Suprapubic skin (tissue), 4 donors: ENCODE results near the gene IQGAP2. TPM values are rescaled to one million over a fixed set of nuclear protein-coding genes. Genes with fewer than 3 reads are reported as not detected.
A peak's percentile ranks its signal among the peaks of the same experiment; 100 is the strongest.

Source experiments
- DNase-seq, 2 donors: peaks; one replicate each; pipeline ENCODE4 v3.0.0-alpha.2; 2019; ENCODE audit warnings: low spot score in 2 of 2
- H3K27ac ChIP-seq: fragments of 200-600 bp; sonication (generic); one replicate; pipeline ENCODE4 v1.5.1; 2019
- H3K27me3 ChIP-seq: fragments of 200-600 bp; sonication (generic); one replicate; pipeline ENCODE4 v1.5.1; 2019
- H3K36me3 ChIP-seq: fragments of 200-600 bp; sonication (generic); one replicate; pipeline ENCODE4 v1.5.1; 2019
- H3K4me1 ChIP-seq: fragments of 200-600 bp; sonication (generic); one replicate; pipeline ENCODE4 v1.5.1; 2019
- H3K4me3 ChIP-seq: fragments of 200-600 bp; sonication (generic); one replicate; pipeline ENCODE4 v1.5.1; 2019; ENCODE audit warnings: mild to moderate bottlenecking
- H3K9me3 ChIP-seq: fragments of 200-600 bp; sonication (generic); one replicate; pipeline ENCODE4 v1.5.1; 2019
- CTCF ChIP-seq, 2 donors: fragments of 200-600 bp in 1 of 2; fragments of 450-650 bp in 1 of 2; sonication (generic) in 1 of 2; IDR thresholded peaks; one replicate each; pipeline ENCODE4 v1.5.1; 2016 to 2019; ENCODE audit warnings: antibody characterized with exemption in 2 of 2, mild to moderate bottlenecking in 1 of 2, moderate library complexity in 1 of 2
- EP300 ChIP-seq: sonication (generic); formaldehyde crosslinking; IDR thresholded peaks from one replicate; pipeline ENCODE4 v1.6.1; 2017; ENCODE audit warnings: antibody characterized with exemption
- POLR2A ChIP-seq, 2 donors: fragments of 450-650 bp; IDR thresholded peaks; one replicate each; pipeline ENCODE4 v1.6.1; 2017; ENCODE audit warnings: antibody characterized with exemption in 2 of 2, mild to moderate bottlenecking in 2 of 2, moderate library complexity in 2 of 2
- POLR2AphosphoS5 ChIP-seq, 3 donors: sonication (generic); formaldehyde crosslinking; IDR thresholded peaks; one replicate each; pipeline ENCODE4 v1.6.1; 2017; ENCODE audit warnings: antibody characterized with exemption in 3 of 3
- WGBS: methylation state at CpG from one replicate; pipeline ENCODE4 v1.1.5; 2018; 5-methylcytosine and 5-hydroxymethylcytosine counted together
- total RNA-seq, 4 donors: library from RNA; depleted of rRNA; stranded (reverse); fragments of >200 nt; gene quantifications; one replicate each; pipeline ENCODE4 v1.1.0, GENCODE V29; 2016

Gene IQGAP2
- total RNA-seq, 4 donors from 2014 or later: 10.1 to 49.0 (median 12.8) TPM

GRCh38 chr5:76691467-76692273 is 288.6 kb downstream of the IQGAP2 start:
- DNase-seq: no peak
- WGBS: 53% methylated on average over 5 of the region's 5 CpGs
- Histone ChIP-seq H3K27ac (peak overlapping the region; percentile 55), H3K4me3 (no peak overlapping the region), H3K27me3 (no peaks in the 10 kb centered on the region), H3K36me3 (no peaks in the 10 kb centered on the region), H3K9me3 (no peaks in the 10 kb centered on the region), H3K4me1 (peaks cover 8% of the 10 kb centered on the region)
- TF ChIP-seq POLR2AphosphoS5 (IDR thresholded peaks at IDR 0.05) (no peak), EP300 (no peak), POLR2A (IDR thresholded peaks at IDR 0.05) (no peak), CTCF (IDR thresholded peaks at IDR 0.05) (no peak)

GRCh38 chr5:76692274-76692540 is 289.1 kb downstream of the IQGAP2 start:
- H3K27me3 ChIP-seq: no peaks in the 10 kb centered on the region
- over 99% methylated on average over 6 of the region's 6 CpGs for WGBS
- no peak for TF ChIP-seq POLR2AphosphoS5 (IDR thresholded peaks at IDR 0.05)
- TF ChIP-seq CTCF (IDR thresholded peaks at IDR 0.05): no peak
- TF ChIP-seq POLR2A (IDR thresholded peaks at IDR 0.05): no peak
- TF ChIP-seq EP300: no peak
- DNase-seq: no peak
- H3K4me1 ChIP-seq: peaks cover 8% of the 10 kb centered on the region
- H3K27ac ChIP-seq: no peak overlapping the region
- H3K36me3 ChIP-seq: no peaks in the 10 kb centered on the region
- no peak overlapping the region for H3K4me3 ChIP-seq
- H3K9me3 ChIP-seq: no peaks in the 10 kb centered on the region

- no peaks in the 10 kb centered on the region for H3K9me3 ChIP-seq
- no peaks in the 10 kb centered on the region for H3K27me3 ChIP-seq
- DNase-seq: no peak
- no peak overlapping the region for H3K27ac ChIP-seq
- TF ChIP-seq POLR2AphosphoS5 (IDR thresholded peaks at IDR 0.05) (no peak), POLR2A (IDR thresholded peaks at IDR 0.05) (no peak), EP300 (no peak), CTCF (IDR thresholded peaks at IDR 0.05) (no peak)
- H3K36me3 ChIP-seq: no peaks in the 10 kb centered on the region
- H3K4me3 ChIP-seq: no peak overlapping the region
- H3K4me1 ChIP-seq: peaks cover 8% of the 10 kb centered on the region
- WGBS: 91% methylated on average over 3 of the region's 3 CpGs
These were observed 289.6 kb downstream of the IQGAP2 start for GRCh38 chr5:76692651-76693050.

GRCh38 chr5:76693141-76693540 is 290.1 kb downstream of the IQGAP2 start:
- Histone ChIP-seq H3K27ac (no peak overlapping the region), H3K4me3 (no peak overlapping the region), H3K4me1 (peaks cover 8% of the 10 kb centered on the region), H3K9me3 (no peaks in the 10 kb centered on the region), H3K36me3 (no peaks in the 10 kb centered on the region), H3K27me3 (no peaks in the 10 kb centered on the region)
- no peak for DNase-seq
- no peak for TF ChIP-seq CTCF (IDR thresholded peaks at IDR 0.05)
- no peak for TF ChIP-seq POLR2AphosphoS5 (IDR thresholded peaks at IDR 0.05)
- TF ChIP-seq POLR2A (IDR thresholded peaks at IDR 0.05): no peak
- TF ChIP-seq EP300: no peak
- 98% methylated on average over 3 of the region's 3 CpGs for WGBS

GRCh38 chr5:76694317-76694716 is 291.2 kb downstream of the IQGAP2 start:
- Histone ChIP-seq H3K36me3 (no peaks in the 10 kb centered on the region), H3K9me3 (no peaks in the 10 kb centered on the region), H3K27me3 (no peaks in the 10 kb centered on the region), H3K4me1 (peaks cover 8% of the 10 kb centered on the region), H3K4me3 (no peak overlapping the region), H3K27ac (no peak overlapping the region)
- DNase-seq: no peak
- WGBS: 50% methylated on average over 2 of the region's 2 CpGs
- TF ChIP-seq CTCF (IDR thresholded peaks at IDR 0.05): no peak
- no peak for TF ChIP-seq POLR2AphosphoS5 (IDR thresholded peaks at IDR 0.05)
- no peak for TF ChIP-seq EP300
- no peak for TF ChIP-seq POLR2A (IDR thresholded peaks at IDR 0.05)
